Activated T-cell treated with anti-CD3 and anti-CD28 coated beads, Interleukin-2, amount 50 U/mL, for 4 hours (primary cell): ENCODE data around the gene KIAA0930. TPM values are rescaled to one million over a fixed set of nuclear protein-coding genes. Genes with fewer than 3 reads are reported as not detected.
A peak's percentile ranks its signal among the peaks of the same experiment; 100 is the strongest.
"Not testable (repeated sequence)": the region's sequence is repeated elsewhere in the genome, so short reads cannot be mapped to it uniquely, and the experiment has no call there.

Experiments used
- ATAC-seq, 2 donors: fragments of 200-7000 bp; cut with Tn5 transposase; one replicate each; pipeline ENCODE4 v1.10.0; 2021
- DNase-seq: peaks from one replicate; pipeline ENCODE4 v3.0.0-alpha.2; 2020
- H3K27me3 Mint-ChIP-seq: one replicate; pipeline ENCODE4 v1.8.0; 2021; ENCODE audit warnings: low read depth, mixed read lengths
- H3K36me3 Mint-ChIP-seq: one replicate; pipeline ENCODE4 v1.8.0; 2022; ENCODE audit warnings: mixed read lengths; ENCODE audit not compliant: insufficient read depth
- H3K4me1 Mint-ChIP-seq: one replicate; pipeline ENCODE4 v1.8.0; 2021; ENCODE audit warnings: low read depth, mixed read lengths
- H3K4me3 Mint-ChIP-seq: one replicate; pipeline ENCODE4 v1.8.0; 2021; ENCODE audit warnings: mild to moderate bottlenecking, moderate library complexity, mixed read lengths
- H3K9me3 Mint-ChIP-seq: one replicate; pipeline ENCODE4 v1.8.0; 2021; ENCODE audit warnings: mixed read lengths
- total RNA-seq, 3 donors: library from RNA; stranded (reverse); gene quantifications; one replicate each; pipeline ENCODE4 v1.2.1, GENCODE V29; 2021

KIAA0930 gene
- total RNA-seq, 3 donors from 2014 or later = 46.8 to 52.6 (median 48.8) TPM

DNA sequence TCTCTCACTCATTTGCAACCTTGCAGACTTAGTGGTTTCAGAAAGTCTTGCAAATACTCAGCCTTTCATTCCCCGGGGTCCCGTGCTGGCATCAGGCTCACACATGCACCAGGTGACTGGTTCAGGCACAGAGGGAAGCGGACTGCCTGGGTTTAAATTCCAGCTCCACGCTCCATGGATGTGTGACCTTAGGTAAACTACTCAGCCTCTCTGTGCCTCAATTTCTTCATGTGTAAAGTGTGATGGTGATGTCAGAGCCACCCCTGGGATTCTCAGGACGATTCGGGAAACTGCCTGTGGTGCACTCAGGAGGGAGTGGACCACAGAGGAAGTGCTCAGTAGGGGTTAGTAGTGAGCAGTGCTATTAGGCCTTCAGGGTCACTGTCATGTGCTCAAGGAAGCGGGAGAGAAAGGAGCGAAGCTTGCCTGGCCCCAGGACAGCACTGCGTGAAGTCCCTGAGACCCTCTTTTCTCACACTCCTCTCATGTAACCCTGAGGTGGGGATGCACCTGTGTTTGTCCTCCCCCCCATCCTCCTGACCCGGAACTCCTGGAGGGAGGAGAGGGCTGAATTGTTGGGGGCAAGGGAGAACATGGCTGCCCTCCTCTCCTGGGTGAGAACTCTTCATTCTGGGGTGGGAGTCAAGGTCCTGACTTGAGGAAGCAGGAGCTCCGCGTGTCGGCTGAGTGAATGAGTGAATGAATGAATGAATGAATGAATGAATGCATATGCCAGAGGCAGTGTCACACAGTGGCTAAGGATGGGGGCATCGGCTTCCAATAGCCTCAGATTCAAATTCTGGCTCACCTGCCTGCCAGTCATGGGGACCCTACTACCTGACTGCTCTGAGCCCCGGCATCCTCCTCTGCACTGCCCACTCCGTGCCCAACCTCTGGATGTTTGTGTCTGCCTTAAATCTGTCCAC lies 29.7 kb upstream of the KIAA0930 start:
- Mint-ChIP-seq H3K36me3 (no peaks in the 10 kb centered on the region), H3K4me3 (peak overlapping the region; percentile 73), H3K4me1 (peaks cover 11% of the 10 kb centered on the region), H3K9me3 (no peaks in the 10 kb centered on the region), H3K27me3 (peaks cover 5% of the 10 kb centered on the region)
- ATAC-seq (no peak), DNase-seq (no peak)

DNA sequence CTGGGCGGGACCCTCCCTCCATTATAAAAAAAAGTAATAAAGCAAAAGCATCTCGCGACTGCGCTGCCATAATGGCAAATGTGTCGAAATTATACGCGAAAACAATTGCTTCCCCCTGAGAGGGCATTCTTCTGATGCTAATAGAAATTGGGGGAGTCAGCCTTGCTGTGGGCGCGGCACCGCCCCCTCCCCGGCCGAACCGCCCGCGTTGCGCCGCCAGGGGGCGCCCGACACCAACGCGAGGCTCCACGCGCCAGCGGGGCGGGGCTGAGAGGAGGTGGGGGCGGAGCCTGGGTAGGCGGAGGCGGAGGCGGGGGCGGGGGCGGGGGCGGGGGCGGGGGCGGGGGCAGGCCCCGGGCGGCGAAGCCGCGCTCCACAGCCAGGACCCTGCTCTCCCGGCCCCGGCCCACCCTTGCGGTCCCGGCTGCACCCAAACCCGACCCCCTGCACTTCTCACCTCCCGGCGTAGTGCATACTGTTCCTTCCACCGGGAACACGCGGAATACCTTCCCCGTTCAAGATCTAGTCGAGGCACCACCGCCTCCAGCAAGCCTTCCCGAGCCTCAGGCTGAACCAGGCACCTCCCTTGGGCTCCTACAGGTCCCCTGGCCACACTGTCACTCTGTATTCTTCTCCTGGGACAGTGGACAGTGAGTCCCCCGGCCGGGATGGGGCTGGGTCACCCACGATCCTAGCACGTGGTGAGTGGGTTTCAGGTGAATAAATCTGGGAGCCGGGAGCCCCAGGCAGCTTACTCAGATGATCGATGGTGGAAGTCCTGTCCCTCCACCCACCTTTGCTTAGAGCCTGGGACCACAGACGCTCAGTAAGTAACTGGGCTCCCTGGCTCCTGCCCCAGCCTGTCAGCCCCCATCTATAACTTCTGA lies 28.5 kb upstream of the KIAA0930 start:
- H3K36me3 Mint-ChIP-seq = no peaks in the 10 kb centered on the region
- H3K4me3 Mint-ChIP-seq = peak overlapping the region; percentile 77
- peak; percentile 90 for DNase-seq
- peaks cover 11% of the 10 kb centered on the region for H3K4me1 Mint-ChIP-seq
- ATAC-seq = peak; percentile 90 to 95
- H3K9me3 Mint-ChIP-seq = no peaks in the 10 kb centered on the region
- H3K27me3 Mint-ChIP-seq = peaks cover 5% of the 10 kb centered on the region

DNA sequence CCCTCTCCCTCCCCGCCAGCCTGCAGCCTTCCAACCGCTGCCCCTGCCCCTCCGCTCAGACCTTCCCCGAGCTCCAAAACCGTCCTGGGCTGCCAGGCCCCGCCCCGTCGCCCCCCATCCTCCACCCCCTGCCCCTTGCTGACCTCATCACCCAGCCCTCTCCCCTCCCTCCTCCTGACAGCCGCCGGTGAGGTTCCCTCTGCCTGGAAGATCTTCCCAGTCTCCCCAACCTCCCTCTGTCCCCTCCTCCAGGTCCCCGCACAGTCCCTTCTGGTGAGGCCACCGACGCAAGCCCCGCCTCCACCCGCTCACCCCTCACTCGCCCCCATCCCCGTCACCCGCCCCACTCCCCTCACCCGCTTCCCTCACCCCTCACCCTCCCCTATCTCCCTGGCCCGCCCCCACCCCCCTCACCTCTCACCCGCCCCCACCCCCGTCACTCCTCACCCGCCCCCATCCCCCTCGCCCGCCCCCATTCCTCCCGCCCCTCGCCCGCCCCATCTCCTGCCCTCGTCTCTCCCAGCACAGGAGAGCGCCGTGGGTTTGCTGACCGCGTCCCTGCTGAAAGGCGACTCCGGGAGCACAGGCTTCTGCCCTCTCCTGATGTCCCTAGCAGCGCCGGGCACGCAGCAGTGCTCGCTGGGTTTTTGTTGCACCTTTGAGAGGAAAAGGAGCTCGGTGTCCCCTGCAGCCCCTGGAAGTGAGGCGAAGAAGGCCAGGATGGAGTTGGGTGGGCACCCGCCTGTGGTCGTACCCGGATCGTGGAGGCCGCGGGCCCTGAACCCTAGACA lies 27.7 kb upstream of the KIAA0930 start:
- H3K4me3 Mint-ChIP-seq = peak overlapping the region; percentile 77
- peaks cover 10% of the 10 kb centered on the region for H3K27me3 Mint-ChIP-seq
- H3K9me3 Mint-ChIP-seq = no peaks in the 10 kb centered on the region
- no peaks in the 10 kb centered on the region for H3K36me3 Mint-ChIP-seq
- no peak for DNase-seq
- peak; percentile 35 to 41 for ATAC-seq
- peaks cover 15% of the 10 kb centered on the region for H3K4me1 Mint-ChIP-seq

DNA sequence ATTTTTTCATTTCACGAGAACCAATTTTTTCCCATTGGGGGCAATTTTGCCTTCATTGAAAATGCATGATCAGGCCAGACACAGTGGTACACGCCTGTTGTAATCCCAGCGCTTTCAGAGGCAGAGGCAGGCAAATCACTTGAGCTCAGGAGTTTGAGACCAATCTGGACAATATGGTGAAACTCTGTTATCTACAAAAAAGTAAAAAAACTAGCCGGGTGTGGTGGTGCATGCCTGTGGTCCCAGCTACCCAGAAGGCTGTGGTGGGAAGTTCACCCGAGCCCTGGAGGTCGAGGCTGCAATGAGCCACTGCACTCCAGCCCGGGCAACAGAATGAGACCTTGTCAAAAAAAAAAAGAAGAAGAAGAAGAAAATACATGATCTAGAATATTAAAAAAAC lies 24.8 kb upstream of the KIAA0930 start:
- no peak overlapping the region for H3K4me3 Mint-ChIP-seq
- H3K4me1 Mint-ChIP-seq = peaks cover 21% of the 10 kb centered on the region
- no peak for DNase-seq
- ATAC-seq = no peak
- H3K9me3 Mint-ChIP-seq = no peaks in the 10 kb centered on the region
- no peaks in the 10 kb centered on the region for H3K36me3 Mint-ChIP-seq
- peaks cover 12% of the 10 kb centered on the region for H3K27me3 Mint-ChIP-seq

DNA sequence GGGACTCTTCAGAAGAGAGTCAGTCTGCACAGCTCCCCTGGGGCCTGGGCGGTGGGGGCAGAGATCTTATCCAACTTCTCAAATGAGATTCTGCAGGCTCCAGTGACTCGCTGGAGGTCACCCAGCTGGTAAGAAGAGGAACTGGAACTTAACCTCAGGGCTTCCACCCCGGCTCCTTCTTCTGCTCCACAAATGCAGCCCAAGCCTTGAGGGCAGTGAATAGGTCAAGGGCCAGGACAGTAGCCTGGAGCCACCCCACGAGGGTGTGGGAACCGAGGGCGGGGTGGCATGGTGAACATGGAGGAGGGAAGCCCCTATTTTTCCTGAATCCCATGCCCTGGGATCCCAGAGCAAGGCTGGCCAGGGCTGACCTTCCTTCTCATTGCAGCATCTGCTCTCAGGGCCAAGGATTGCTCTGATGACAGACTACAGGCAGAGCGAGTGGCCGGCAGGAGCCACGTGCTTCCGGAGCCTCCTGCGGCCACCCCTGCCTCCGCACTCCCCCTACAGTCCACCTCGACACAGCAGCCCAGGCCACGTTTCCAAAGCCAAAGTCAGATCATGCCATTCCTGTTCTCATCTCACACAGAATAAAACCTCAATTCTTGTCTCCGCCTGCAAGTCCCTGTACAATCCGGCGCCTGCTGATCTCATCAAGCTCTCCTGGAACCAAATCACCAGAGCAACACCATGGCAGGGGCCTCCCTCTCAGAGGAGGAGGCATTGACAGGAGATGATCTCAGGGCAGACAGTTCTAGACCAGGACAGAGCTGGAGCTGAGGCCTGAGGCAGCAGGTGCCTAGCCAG lies 23.0 kb upstream of the KIAA0930 start:
- ATAC-seq (no peak), DNase-seq (no peak)
- Mint-ChIP-seq H3K9me3 (no peaks in the 10 kb centered on the region), H3K4me1 (peaks cover 11% of the 10 kb centered on the region), H3K36me3 (no peaks in the 10 kb centered on the region), H3K4me3 (no peak overlapping the region), H3K27me3 (peaks cover 14% of the 10 kb centered on the region)

DNA sequence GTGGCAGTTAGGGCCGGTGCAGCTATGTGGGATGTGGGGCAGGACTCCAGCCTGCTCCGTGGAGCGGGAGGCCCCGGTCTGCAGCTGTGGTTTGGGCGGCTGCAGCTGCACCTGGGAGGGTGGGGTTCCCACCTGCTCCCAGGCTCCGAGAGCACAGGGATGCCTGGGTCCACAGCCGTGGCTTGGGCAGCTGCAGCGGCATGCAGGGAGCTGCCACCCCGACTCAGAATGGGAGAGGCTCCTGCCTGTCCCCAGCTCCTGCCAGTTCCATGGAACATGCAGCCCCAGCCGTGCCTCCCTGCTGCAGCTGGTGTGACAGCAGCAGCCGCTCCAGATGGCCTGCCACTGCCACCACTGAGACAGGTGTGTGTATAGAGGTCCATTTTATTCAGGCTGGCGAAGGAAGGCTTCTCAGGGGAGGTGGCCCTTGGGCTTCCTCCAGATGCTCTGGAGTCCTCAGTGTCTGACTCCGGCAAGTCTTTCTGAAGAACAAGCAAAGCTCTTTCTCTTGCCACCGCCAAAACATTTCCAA lies 22.3 kb upstream of the KIAA0930 start:
- peaks cover 9% of the 10 kb centered on the region for H3K4me1 Mint-ChIP-seq
- DNase-seq (no peak), ATAC-seq (no peak)
- no peaks in the 10 kb centered on the region for H3K36me3 Mint-ChIP-seq
- H3K4me3 Mint-ChIP-seq = no peak overlapping the region
- H3K27me3 Mint-ChIP-seq = peaks cover 14% of the 10 kb centered on the region
- H3K9me3 Mint-ChIP-seq = no peaks in the 10 kb centered on the region

DNA sequence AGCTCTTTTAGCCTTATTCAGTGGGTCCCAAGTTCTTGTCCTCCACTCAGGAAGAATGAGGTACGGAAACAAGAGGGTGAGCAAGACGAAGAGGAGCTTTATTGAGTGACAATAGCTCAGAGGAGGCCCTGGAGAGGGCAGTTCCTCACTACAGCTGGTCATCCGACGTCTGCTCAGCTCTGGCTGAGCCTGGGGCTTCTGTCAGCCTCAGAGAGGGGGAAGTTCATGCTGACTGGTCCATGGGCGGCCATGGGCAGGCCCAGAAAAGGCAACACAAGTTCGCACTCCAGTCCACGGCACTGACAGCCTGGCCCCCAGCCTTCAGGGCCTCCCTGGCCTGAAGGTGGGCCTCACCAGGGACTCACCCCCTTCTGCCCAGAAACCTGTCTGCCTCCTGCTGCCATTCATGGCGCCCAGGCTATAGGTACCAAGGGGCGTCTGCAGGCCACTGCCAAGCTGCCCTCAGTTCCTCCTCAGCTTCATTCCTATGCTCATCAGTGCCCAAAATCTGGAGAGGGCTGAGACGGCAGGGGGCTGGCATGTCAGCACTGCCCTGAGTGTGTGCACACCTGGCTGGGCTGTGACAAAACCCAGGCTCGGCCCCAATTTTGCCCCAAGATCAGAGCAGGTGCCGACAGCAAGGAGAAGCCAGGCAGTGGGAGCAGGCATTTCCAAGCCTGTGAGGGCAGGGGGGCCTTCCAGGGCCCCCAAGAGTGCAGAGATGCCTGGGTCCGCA lies 21.7 kb upstream of the KIAA0930 start:
- Mint-ChIP-seq H3K36me3 (no peaks in the 10 kb centered on the region), H3K4me1 (peaks cover 9% of the 10 kb centered on the region), H3K4me3 (no peak overlapping the region), H3K9me3 (no peaks in the 10 kb centered on the region), H3K27me3 (peaks cover 14% of the 10 kb centered on the region)
- ATAC-seq = no peak
- DNase-seq = no peak

DNA sequence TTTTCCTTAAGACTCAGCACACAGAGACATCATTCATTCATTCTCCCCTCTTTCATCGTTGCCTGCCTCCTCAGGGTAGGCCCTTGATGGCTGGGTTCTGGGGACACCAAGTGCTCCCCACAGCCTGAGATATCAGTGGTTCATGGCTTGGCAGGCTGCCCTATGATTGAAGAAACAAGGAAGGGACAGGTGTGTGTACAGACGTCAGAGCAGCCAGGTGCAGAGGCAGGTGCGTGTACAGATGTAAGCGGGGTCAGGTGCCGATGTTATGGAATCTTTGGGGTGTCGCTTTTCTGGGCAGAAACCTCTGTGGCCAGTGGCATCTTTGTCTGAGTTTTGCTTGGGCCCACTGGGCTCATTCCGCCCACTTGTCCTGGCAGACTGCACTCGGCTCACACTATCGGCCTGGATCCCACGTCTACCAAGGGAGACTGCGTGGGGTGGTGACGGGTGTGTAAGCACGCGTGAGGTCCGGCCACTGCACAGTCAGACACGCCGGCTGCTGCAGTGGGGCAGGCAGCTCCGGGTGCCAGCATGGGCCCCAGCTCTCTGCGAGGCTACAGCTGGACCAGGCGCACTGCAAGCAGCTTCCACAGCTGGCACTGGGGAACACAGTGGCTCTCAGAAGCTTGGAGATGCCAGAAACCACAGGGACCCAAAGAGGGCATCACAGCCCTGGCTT lies 20.9 kb upstream of the KIAA0930 start:
- no peak overlapping the region for H3K4me3 Mint-ChIP-seq
- DNase-seq (no peak), ATAC-seq (no peak)
- peaks cover 9% of the 10 kb centered on the region for H3K4me1 Mint-ChIP-seq
- H3K27me3 Mint-ChIP-seq = peaks cover 11% of the 10 kb centered on the region
- no peaks in the 10 kb centered on the region for H3K9me3 Mint-ChIP-seq
- no peaks in the 10 kb centered on the region for H3K36me3 Mint-ChIP-seq

DNA sequence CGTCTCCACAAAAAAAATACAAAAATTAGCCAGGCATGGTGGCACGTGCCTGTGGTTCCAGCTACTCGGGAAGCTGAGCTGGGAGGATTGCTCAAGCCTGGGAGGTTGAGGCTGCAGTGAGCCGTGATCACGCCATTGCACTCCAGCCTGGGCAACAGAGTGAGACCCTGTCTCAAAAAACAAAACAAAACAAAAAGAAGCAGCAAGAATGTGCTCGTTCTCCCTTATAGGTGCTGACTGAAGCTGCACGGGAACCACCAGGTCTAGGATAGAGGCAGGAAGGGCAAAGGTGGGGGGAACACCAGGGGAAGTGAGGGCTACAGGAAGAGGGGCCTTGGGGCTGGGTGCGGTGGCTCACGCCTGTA lies 19.7 kb upstream of the KIAA0930 start:
- not testable (repeated sequence) for H3K4me3 Mint-ChIP-seq, H3K36me3 Mint-ChIP-seq, H3K9me3 Mint-ChIP-seq, H3K27me3 Mint-ChIP-seq, DNase-seq, ATAC-seq
- H3K4me1 Mint-ChIP-seq = peaks cover 14% of the 10 kb centered on the region

DNA sequence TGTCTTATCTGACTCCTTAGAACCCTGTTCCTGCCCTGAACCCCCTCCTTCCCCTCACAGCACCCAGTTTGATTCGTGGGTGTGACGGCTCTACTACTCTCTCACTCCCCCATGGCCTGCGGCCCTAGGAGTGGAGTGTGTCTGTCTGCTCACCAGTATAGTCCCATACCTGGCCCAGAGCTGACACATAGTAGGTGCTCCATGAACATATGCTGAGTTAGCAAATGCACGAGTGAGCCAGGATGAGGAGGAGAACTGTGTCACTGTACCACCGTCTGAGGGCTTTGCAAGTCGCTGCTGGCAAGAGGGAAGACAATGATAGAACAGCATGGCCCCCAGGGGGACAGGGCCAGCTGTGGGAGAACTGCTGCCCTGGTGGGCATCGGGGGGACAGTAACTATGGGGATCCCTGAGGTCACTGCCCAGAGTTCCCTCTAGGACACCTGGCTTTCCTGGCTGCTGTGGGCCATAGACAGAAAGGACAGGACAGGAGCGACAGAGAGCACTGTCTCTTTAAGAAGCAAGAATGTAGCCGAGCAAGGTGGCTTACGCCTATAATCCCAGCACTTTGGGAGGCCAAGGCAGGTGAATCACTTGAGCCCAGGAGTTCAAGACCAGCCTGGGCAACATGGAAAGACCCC lies 19.2 kb upstream of the KIAA0930 start:
- Mint-ChIP-seq H3K4me3 (no peak overlapping the region), H3K9me3 (no peaks in the 10 kb centered on the region), H3K27me3 (peaks cover 9% of the 10 kb centered on the region), H3K36me3 (no peaks in the 10 kb centered on the region), H3K4me1 (peaks cover 19% of the 10 kb centered on the region)
- ATAC-seq = no peak
- DNase-seq = no peak

DNA sequence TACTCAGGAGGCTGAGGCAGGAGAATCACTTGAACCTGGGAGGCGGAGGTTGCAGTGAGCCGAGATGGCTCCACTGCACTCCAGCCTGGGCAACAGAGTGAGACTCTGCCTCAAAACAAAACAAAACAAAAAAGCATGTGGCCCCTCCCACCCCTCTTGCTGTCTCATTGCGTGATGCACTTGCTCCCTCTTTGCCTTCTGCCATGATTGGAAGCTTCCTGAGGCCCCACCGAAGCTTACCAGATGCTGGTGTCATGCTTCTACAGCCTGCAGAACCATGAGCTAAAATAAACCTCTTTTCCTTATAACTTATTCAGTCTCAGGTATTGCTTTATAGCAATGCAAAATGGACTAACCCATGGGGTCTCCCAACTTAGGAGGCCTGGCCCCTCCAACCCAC lies 17.2 kb upstream of the KIAA0930 start:
- ATAC-seq, H3K9me3 Mint-ChIP-seq, H3K4me3 Mint-ChIP-seq: not testable (repeated sequence)

DNA sequence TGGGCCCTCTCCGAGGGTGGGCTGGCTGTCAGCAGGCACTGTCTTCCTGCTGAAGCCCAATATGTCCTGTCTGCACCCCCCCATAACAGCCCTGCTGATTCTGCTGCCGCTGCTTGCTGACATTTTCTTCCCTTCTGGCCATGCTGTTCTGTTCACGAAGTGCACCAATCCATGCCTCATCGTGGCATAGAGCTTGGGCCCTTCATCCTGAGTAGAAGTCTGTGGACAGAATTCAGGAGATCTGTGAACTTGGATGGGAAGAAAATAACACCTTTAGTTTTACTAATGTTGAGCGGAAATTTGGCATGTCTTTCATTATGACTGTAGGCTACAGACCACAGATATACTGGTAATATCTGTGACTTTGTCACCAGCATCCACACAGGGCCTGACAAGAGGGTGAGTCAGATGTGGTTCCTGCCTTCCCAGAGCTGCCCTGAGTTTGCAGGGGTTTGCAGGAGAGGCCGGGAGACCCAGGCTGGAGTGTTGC lies 14.1 kb upstream of the KIAA0930 start:
- no peak for DNase-seq
- Mint-ChIP-seq H3K9me3 (no peaks in the 10 kb centered on the region), H3K4me3 (peak overlapping the region; percentile 24), H3K36me3 (no peaks in the 10 kb centered on the region), H3K27me3 (peaks cover 2% of the 10 kb centered on the region), H3K4me1 (peaks cover 17% of the 10 kb centered on the region)
- ATAC-seq = peak; percentile 78 to 90

More for the DNA sequence above, 17.2 kb upstream of the KIAA0930 start:
- H3K4me1 Mint-ChIP-seq = peaks cover 22% of the 10 kb centered on the region
- H3K36me3 Mint-ChIP-seq, DNase-seq, H3K27me3 Mint-ChIP-seq: not testable (repeated sequence)
